GM19238 (cell line): ENCODE data around the gene GABBR2.

Source experiments
- DNase-seq: peaks from one replicate; pipeline ENCODE4 v3.0.0; 2011; ENCODE audit warnings: low spot score; ENCODE audit not compliant: insufficient read length

The GABBR2 gene

GRCh38 chr9:98570663-98571440, 137.9 kb downstream of the GABBR2 start:
- DNase-seq: no peak

- no peak for DNase-seq
These were observed 138.7 kb downstream of the GABBR2 start for GRCh38 chr9:98570055-98570454.

GRCh38 chr9:98569491-98569890, 139.2 kb downstream of the GABBR2 start:
- no peak for DNase-seq

GRCh38 chr9:98568909-98569469, 139.7 kb downstream of the GABBR2 start:
- DNase-seq: no peak

GRCh38 chr9:98568234-98568908, 140.4 kb downstream of the GABBR2 start:
- DNase-seq: no peak

- no peak for DNase-seq
These were observed 141.0 kb downstream of the GABBR2 start for GRCh38 chr9:98567540-98568233.

GRCh38 chr9:98565152-98566135, 143.3 kb downstream of the GABBR2 start:
- DNase-seq: no peak

GRCh38 chr9:98564714-98565113, 144.0 kb downstream of the GABBR2 start:
- no peak for DNase-seq

- no peak for DNase-seq
These were observed 144.7 kb downstream of the GABBR2 start for GRCh38 chr9:98563988-98564387.

GRCh38 chr9:98563212-98563907, 145.4 kb downstream of the GABBR2 start:
- DNase-seq: no peak

- no peak for DNase-seq
These were observed 149.2 kb downstream of the GABBR2 start for GRCh38 chr9:98559561-98559960.

GRCh38 chr9:98558575-98558974, 150.2 kb downstream of the GABBR2 start:
- DNase-seq: no peak

- no peak for DNase-seq
These were observed 152.2 kb downstream of the GABBR2 start for GRCh38 chr9:98556511-98556910.

GRCh38 chr9:98555651-98556465, 152.9 kb downstream of the GABBR2 start:
- DNase-seq: no peak

GRCh38 chr9:98554752-98555151, 154.0 kb downstream of the GABBR2 start:
- DNase-seq: no peak

- DNase-seq: no peak
These were observed 156.4 kb downstream of the GABBR2 start for GRCh38 chr9:98552331-98552730.

GRCh38 chr9:98551511-98552286, 157.0 kb downstream of the GABBR2 start:
- no peak for DNase-seq

GRCh38 chr9:98550206-98550820, 158.4 kb downstream of the GABBR2 start:
- no peak for DNase-seq
